Measurements from ENCODE around the gene TRAF7. TPM values are rescaled to one million over a fixed set of nuclear protein-coding genes. Genes with fewer than 3 reads are reported as not detected.

TRAF7 gene
- total RNA-seq, 1 experiment from 2014 or later: 199 TPM

- no peaks in the 10 kb centered on the region for H3K27me3 ChIP-seq (ENCODE audit: insufficient read depth, low read depth)
- peaks cover 80% of the 10 kb centered on the region for H3K79me2 ChIP-seq (ENCODE audit: low read depth)
- ChIA-PET POLR2A (ENCODE audit: unreplicated experiment) (no interaction called here), CTCF (no interaction called here)
- no peaks in the 10 kb centered on the region for H3K36me3 ChIP-seq (ENCODE audit: low read depth)
- no peak for TF ChIP-seq EZH2 (IDR thresholded peaks at IDR 0.05; ENCODE audit: low read depth)
- TF ChIP-seq, protein P1, sequence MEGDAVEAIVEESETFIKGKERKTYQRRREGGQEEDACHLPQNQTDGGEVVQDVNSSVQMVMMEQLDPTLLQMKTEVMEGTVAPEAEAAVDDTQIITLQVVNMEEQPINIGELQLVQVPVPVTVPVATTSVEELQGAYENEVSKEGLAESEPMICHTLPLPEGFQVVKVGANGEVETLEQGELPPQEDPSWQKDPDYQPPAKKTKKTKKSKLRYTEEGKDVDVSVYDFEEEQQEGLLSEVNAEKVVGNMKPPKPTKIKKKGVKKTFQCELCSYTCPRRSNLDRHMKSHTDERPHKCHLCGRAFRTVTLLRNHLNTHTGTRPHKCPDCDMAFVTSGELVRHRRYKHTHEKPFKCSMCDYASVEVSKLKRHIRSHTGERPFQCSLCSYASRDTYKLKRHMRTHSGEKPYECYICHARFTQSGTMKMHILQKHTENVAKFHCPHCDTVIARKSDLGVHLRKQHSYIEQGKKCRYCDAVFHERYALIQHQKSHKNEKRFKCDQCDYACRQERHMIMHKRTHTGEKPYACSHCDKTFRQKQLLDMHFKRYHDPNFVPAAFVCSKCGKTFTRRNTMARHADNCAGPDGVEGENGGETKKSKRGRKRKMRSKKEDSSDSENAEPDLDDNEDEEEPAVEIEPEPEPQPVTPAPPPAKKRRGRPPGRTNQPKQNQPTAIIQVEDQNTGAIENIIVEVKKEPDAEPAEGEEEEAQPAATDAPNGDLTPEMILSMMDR (conservative IDR thresholded peaks at IDR 0.05): no peak
- H3K4me2 ChIP-seq: peak overlapping the region; percentile 66
- no peaks in the 10 kb centered on the region for H3K9me2 ChIP-seq (ENCODE audit: insufficient read depth)
- peaks cover 52% of the 10 kb centered on the region for H3K4me1 ChIP-seq (replicated peaks; ENCODE audit: insufficient read depth)
- peaks cover 36% of the 10 kb centered on the region for H3F3A ChIP-seq (ENCODE audit: insufficient read depth, low read depth)
- H4K20me1 ChIP-seq (ENCODE audit: insufficient read depth): peaks cover 74% of the 10 kb centered on the region
- no peak overlapping the region; the same call in 1 of the 2 replicates for H3K4me3 ChIP-seq
- no peak overlapping the region for H2AFZ ChIP-seq
- BruUV-seq (replicated peaks): no TSS peak
- H3K27ac ChIP-seq: peak overlapping the region; percentile 74
- no peaks in the 10 kb centered on the region for H3K9me3 ChIP-seq (ENCODE audit: insufficient read depth, low read depth)
- intact Hi-C loops (cut with micrococcal nuclease; ENCODE audit: unreplicated experiment): no loop called here
- DNase-seq: no peak
Observed at GRCh38 chr16:2161911-2162310, 6.3 kb downstream of the TRAF7 start.

DNA sequence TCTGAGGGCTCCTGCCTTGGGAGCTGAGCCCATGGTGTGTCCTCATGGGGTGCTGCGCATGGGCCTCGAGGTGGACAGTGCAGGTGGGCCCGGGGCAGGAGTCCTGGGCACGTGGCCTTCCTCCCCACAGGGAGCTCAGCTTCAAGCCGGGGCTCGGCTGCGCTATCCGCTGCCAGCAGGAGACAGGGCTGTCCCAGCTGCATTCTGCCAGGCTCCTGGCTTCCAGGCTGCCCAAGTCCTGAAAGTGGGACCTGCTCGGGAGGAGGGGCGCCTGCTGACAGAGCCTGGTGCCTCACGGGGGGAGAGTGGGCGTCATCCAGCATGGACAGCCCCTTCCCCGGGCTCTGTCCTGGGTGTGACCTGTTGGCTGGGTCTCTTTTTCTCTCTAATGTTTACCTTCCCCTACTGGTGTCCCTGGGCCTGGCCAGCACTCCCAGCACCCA lies 7.1 kb downstream of the TRAF7 start:
- 0 out of 2 replicates have a peak, but pooled peaks cover 7% of the 10 kb centered on the region for H3K36me3 ChIP-seq (ENCODE audit: low read depth)
- H4K20me1 ChIP-seq (ENCODE audit: insufficient read depth): peaks cover 72% of the 10 kb centered on the region
- BruUV-seq (replicated peaks): no TSS peak
- CTCF ChIA-PET: interaction anchor here (1.0 kb wide), 1 partner anchor 72 kb away, joined by 4 read pairs; no protein-coding TSS in a partner anchor
- H3K4me2 ChIP-seq: peak overlapping the region; percentile 66
- H3F3A ChIP-seq (ENCODE audit: insufficient read depth, low read depth): peaks cover 36% of the 10 kb centered on the region
- peak overlapping the region; percentile 33; the same call in 1 of the 2 replicates for H3K4me3 ChIP-seq
- TF ChIP-seq, protein P1 (conservative IDR thresholded peaks at IDR 0.05): no peak
- TF ChIP-seq EZH2 (IDR thresholded peaks at IDR 0.05; ENCODE audit: low read depth): no peak
- peak; percentile 54 to 84 for DNase-seq
- H2AFZ ChIP-seq: no peak overlapping the region
- no peaks in the 10 kb centered on the region for H3K27me3 ChIP-seq (ENCODE audit: insufficient read depth, low read depth)
- peaks cover 77% of the 10 kb centered on the region for H3K79me2 ChIP-seq (ENCODE audit: low read depth)
- intact Hi-C loops (cut with micrococcal nuclease; ENCODE audit: unreplicated experiment): loop anchor here (1.0 kb wide), 1 partner anchor 7 kb away; the partner anchor contains the start of gene TRAF7
- H3K9me2 ChIP-seq (ENCODE audit: insufficient read depth): no peaks in the 10 kb centered on the region
- H3K4me1 ChIP-seq (replicated peaks; ENCODE audit: insufficient read depth): peaks cover 44% of the 10 kb centered on the region
- H3K27ac ChIP-seq: peak overlapping the region; percentile 74
- POLR2A ChIA-PET (ENCODE audit: unreplicated experiment): interaction anchor here (0.6 kb wide), 1 partner anchor 67 kb away, joined by 3 read pairs; no protein-coding TSS in a partner anchor
- no peaks in the 10 kb centered on the region for H3K9me3 ChIP-seq (ENCODE audit: insufficient read depth, low read depth)

GRCh38 chr16:2163211-2163881 lies 7.8 kb downstream of the TRAF7 start:
- H3K4me2 ChIP-seq: peak overlapping the region; percentile 66
- H3K27me3 ChIP-seq (ENCODE audit: insufficient read depth, low read depth): no peaks in the 10 kb centered on the region
- TF ChIP-seq, protein P1 (conservative IDR thresholded peaks at IDR 0.05): no peak
- no peak for TF ChIP-seq EZH2 (IDR thresholded peaks at IDR 0.05; ENCODE audit: low read depth)
- ChIA-PET CTCF (interaction anchor here (1.0 kb wide), 1 partner anchor 73 kb away, joined by 4 read pairs; no protein-coding TSS in a partner anchor), POLR2A (ENCODE audit: unreplicated experiment) (interaction anchor here (0.6 to 1.4 kb wide), 6 partner anchors 8 to 1978 kb away, joined by 3 to 15 read pairs (median 4); partner anchors contain the start of genes ECI1 and TRAF7)
- no peaks in the 10 kb centered on the region for H3K9me3 ChIP-seq (ENCODE audit: insufficient read depth, low read depth)
- peak overlapping the region; percentile 74 for H3K27ac ChIP-seq
- H3K9me2 ChIP-seq (ENCODE audit: insufficient read depth): no peaks in the 10 kb centered on the region
- H3K36me3 ChIP-seq (ENCODE audit: low read depth): 0 out of 2 replicates have a peak, but pooled peaks cover 9% of the 10 kb centered on the region
- peaks cover 36% of the 10 kb centered on the region for H3F3A ChIP-seq (ENCODE audit: insufficient read depth, low read depth)
- TSS peak; percentile 16 for BruUV-seq (replicated peaks)
- peaks cover 41% of the 10 kb centered on the region for H3K4me1 ChIP-seq (replicated peaks; ENCODE audit: insufficient read depth)
- peak; percentile 90 to 96 for DNase-seq
- H3K79me2 ChIP-seq (ENCODE audit: low read depth): peaks cover 71% of the 10 kb centered on the region
- H4K20me1 ChIP-seq (ENCODE audit: insufficient read depth): peaks cover 68% of the 10 kb centered on the region
- intact Hi-C loops (cut with micrococcal nuclease; ENCODE audit: unreplicated experiment): loop anchor here (1.0 kb wide), 1 partner anchor 8 kb away; the partner anchor contains the start of gene TRAF7
- no peak overlapping the region for H2AFZ ChIP-seq
- peak overlapping the region; percentile 33; the same call in 1 of the 2 replicates for H3K4me3 ChIP-seq

All from PC-9 (cell line).